Keratinocyte (primary cell): ENCODE data around the gene RAB6C. TPM values are rescaled to one million over a fixed set of nuclear protein-coding genes. Genes with fewer than 3 reads are reported as not detected.
"Not testable (repeated sequence)": the region's sequence is repeated elsewhere in the genome, so short reads cannot be mapped to it uniquely, and the experiment has no call there.

Experiments
- DNase-seq: peaks from one replicate; pipeline ENCODE4 v3.0.0-alpha.2; 2011; ENCODE audit warnings: low read depth, missing footprints, low spot score
- FAIRE-seq: peaks from 2 replicates; lab custom pipeline; 2011; peaks lifted over from hg19 to GRCh38; lab: Jason Lieb, UNC
- H2AFZ ChIP-seq: 2 replicates; pipeline ENCODE4 v1.6.0; 2012; ENCODE audit warnings: low read length, control low read depth, inconsistent platforms; ENCODE audit not compliant: control insufficient read depth
- H3K27ac ChIP-seq: 2 replicates; pipeline ENCODE4 v1.5.1; 2011; ENCODE audit warnings: low read length; ENCODE audit not compliant: control insufficient read depth, insufficient read depth
- H3K27me3 ChIP-seq: 3 replicates; pipeline ENCODE4 v1.6.0; 2011; ENCODE audit warnings: low read length; ENCODE audit not compliant: control insufficient read depth, insufficient read depth; ENCODE audit errors: extremely low read depth
- H3K36me3 ChIP-seq, 2 experiments: 2 replicates in 1 of 2; 3 replicates in 1 of 2; pipeline ENCODE4 v1.5.1; 2011; ENCODE audit warnings: low read length in 2 of 2, mild to moderate bottlenecking in 1 of 2; ENCODE audit not compliant: control insufficient read depth in 2 of 2, insufficient read depth in 2 of 2; ENCODE audit errors: extremely low read depth in 1 of 2
- H3K4me1 ChIP-seq: 3 replicates; pipeline ENCODE4 v1.5.1; 2011; ENCODE audit warnings: low read length; ENCODE audit not compliant: control insufficient read depth, insufficient read depth; ENCODE audit errors: extremely low read depth
- H3K4me2 ChIP-seq: 3 replicates; pipeline ENCODE4 v1.6.0; 2011; ENCODE audit warnings: low read depth, low read length; ENCODE audit not compliant: control insufficient read depth, insufficient read depth; ENCODE audit errors: extremely low read depth
- H3K4me3 ChIP-seq, 3 experiments: fragments of 200-600 bp in 1 of 3; sonication (generic) in 1 of 3; 2 replicates in 2 of 3; 3 replicates in 1 of 3; pipeline ENCODE4 v1.5.1; 2011 to 2016; ENCODE audit warnings: low read length in 3 of 3, mild to moderate bottlenecking in 3 of 3, control low read depth in 2 of 3, inconsistent platforms in 1 of 3, low read depth in 1 of 3, mixed read lengths in 1 of 3, mixed run types in 1 of 3, moderate library complexity in 1 of 3; ENCODE audit not compliant: control insufficient read depth in 2 of 3, insufficient read depth in 2 of 3; ENCODE audit errors: extremely low read depth in 1 of 3
- H3K79me2 ChIP-seq: 2 replicates; pipeline ENCODE4 v1.6.0; 2012; ENCODE audit warnings: low read length; ENCODE audit not compliant: control insufficient read depth, insufficient read depth
- H3K9ac ChIP-seq: 3 replicates; pipeline ENCODE4 v1.6.0; 2011; ENCODE audit warnings: low read length; ENCODE audit not compliant: control insufficient read depth, insufficient read depth; ENCODE audit errors: extremely low read depth
- H3K9me1 ChIP-seq: 3 replicates; pipeline ENCODE4 v1.6.0; 2011; ENCODE audit warnings: low read length; ENCODE audit not compliant: control insufficient read depth, insufficient read depth; ENCODE audit errors: extremely low read depth
- H3K9me3 ChIP-seq: 2 replicates; pipeline ENCODE4 v1.5.1; 2012; ENCODE audit warnings: low read depth, low read length; ENCODE audit not compliant: control insufficient read depth
- H4K20me1 ChIP-seq: 3 replicates; pipeline ENCODE4 v1.6.0; 2011; ENCODE audit warnings: low read length; ENCODE audit not compliant: control insufficient read depth, insufficient read depth; ENCODE audit errors: extremely low read depth
- CTCF ChIP-seq, 3 experiments: IDR thresholded peaks in 1 of 3; conservative IDR thresholded peaks in 1 of 3; optimal IDR thresholded peaks in 1 of 3; 2 replicates in 2 of 3; 3 replicates in 1 of 3; pipeline versions ENCODE3 to v1.5.1; 2011; ENCODE audit warnings: low read length in 3 of 3, mild to moderate bottlenecking in 3 of 3, moderate library complexity in 2 of 3, control low read depth in 1 of 3, inconsistent platforms in 1 of 3; ENCODE audit not compliant: insufficient read depth in 2 of 3; ENCODE audit errors: extremely low read depth in 1 of 3
- EZH2 ChIP-seq: IDR thresholded peaks from one replicate; pipeline ENCODE4 v1.6.1; 2012; ENCODE audit warnings: inconsistent platforms, mild to moderate bottlenecking, low read length, moderate library complexity
- dilution Hi-C: fragments of 300-500 bp; cut with MboI; formaldehyde crosslinking; loops from one replicate; pipeline ENCODE4 v1.7.0; 2020; ENCODE audit warnings: low sequenced_read_pairs; ENCODE audit not compliant: extremely low pct_ligation_motif_present
- polyA plus RNA-seq, 5 experiments: library from polyadenylated mRNA; depleted of rRNA in 3 of 5; stranded (reverse) in 3 of 5; stranded (forward) in 1 of 5; unstranded in 1 of 5; fragments of >200 nt; gene quantifications; 1 replicate in 1 of 5; 2 replicates in 3 of 5; 3 replicates in 1 of 5; pipeline versions ENCODE4 v1.2.1 to v1.2.3, GENCODE V29; 2011 to 2012; ENCODE audit warnings: missing spikeins in 2 of 5, low read depth in 1 of 5, low replicate concordance in 1 of 5

RAB6C gene
- polyA plus RNA-seq, 1 donor (not counting 4 experiments of a cell fraction or from before 2014, with no cell fraction given): not detected

- Histone ChIP-seq H3K9ac (no peak overlapping the region), H3K4me1 (no peaks in the 10 kb centered on the region), H3K4me3 (no peak overlapping the region), H3K9me1 (no peaks in the 10 kb centered on the region), H3K79me2 (no peaks in the 10 kb centered on the region), H2AFZ (no peak overlapping the region), H3K27ac (no peak overlapping the region), H3K9me3 (no peaks in the 10 kb centered on the region), H3K4me2 (no peak overlapping the region), H4K20me1 (no peaks in the 10 kb centered on the region), H3K36me3 (no peaks in the 10 kb centered on the region), H3K27me3 (no peaks in the 10 kb centered on the region)
- dilution Hi-C loops: no loop called here
- FAIRE-seq (no peak), DNase-seq (no peak)
- TF ChIP-seq CTCF (optimal IDR thresholded peaks at IDR 0.05 in 1 of 3, IDR thresholded peaks at IDR 0.05 in 1 of 3, conservative IDR thresholded peaks at IDR 0.05 in 1 of 3; ENCODE audit: extremely low read depth in 1 of 3, insufficient read depth in 2 of 3, low read length in 3 of 3) (no peak), EZH2 (no peak)
Measured at GRCh38 chr2:129957891-129958290, 21.6 kb upstream of the RAB6C start.

- H3K4me3 ChIP-seq, H3K27ac ChIP-seq, H3K9me1 ChIP-seq, H4K20me1 ChIP-seq, H3K4me2 ChIP-seq, H3K9me3 ChIP-seq, dilution Hi-C loops, H3K79me2 ChIP-seq, FAIRE-seq, H3K27me3 ChIP-seq, DNase-seq, H3K36me3 ChIP-seq, H3K9ac ChIP-seq, H3K4me1 ChIP-seq, H2AFZ ChIP-seq: not testable (repeated sequence)
Measured at GRCh38 chr2:129958736-129959135, 20.7 kb upstream of the RAB6C start.

GRCh38 chr2:129968605-129969004 lies 10.9 kb upstream of the RAB6C start:
- H3K9me1 ChIP-seq, H2AFZ ChIP-seq, H3K27me3 ChIP-seq, H3K4me3 ChIP-seq, H3K27ac ChIP-seq, H3K36me3 ChIP-seq, H3K4me1 ChIP-seq, H4K20me1 ChIP-seq, FAIRE-seq, H3K79me2 ChIP-seq, dilution Hi-C loops, H3K9me3 ChIP-seq, H3K9ac ChIP-seq, DNase-seq, H3K4me2 ChIP-seq: not testable (repeated sequence)
